ENCODE measurements around the gene PAFAH1B2.
"Not testable (repeated sequence)": the region's sequence is repeated elsewhere in the genome, so short reads cannot be mapped to it uniquely, and the experiment has no call there.

The PAFAH1B2 gene

GRCh38 chr11:117143871-117144476, at the start of gene PAFAH1B2:
Gene PAFAH1B2, plus strand, starts transcription at chr11:117144287. Its CDS starts 8,161 bp downstream, at chr11:117152448.
- peak; percentile 88 to 89 for DNase-seq (ENCODE audit: low read depth in 2 of 2)

GRCh38 chr11:117094776-117095175, 49.3 kb upstream of the PAFAH1B2 start:
- no peak for DNase-seq (ENCODE audit: low read depth in 2 of 2)

- DNase-seq (ENCODE audit: low read depth in 2 of 2) = no peak
Observed at GRCh38 chr11:117095284-117096161, 48.6 kb upstream of the PAFAH1B2 start.

GRCh38 chr11:117096201-117096991, 47.7 kb upstream of the PAFAH1B2 start:
- DNase-seq (ENCODE audit: low read depth in 2 of 2) = peak in 1 of 2 donors; percentile 11

GRCh38 chr11:117097014-117097388, 47.1 kb upstream of the PAFAH1B2 start:
- DNase-seq (ENCODE audit: low read depth in 2 of 2) = no peak

GRCh38 chr11:117097389-117098268, 46.5 kb upstream of the PAFAH1B2 start:
- DNase-seq (ENCODE audit: low read depth in 2 of 2) = no peak

GRCh38 chr11:117098269-117099232, 45.5 kb upstream of the PAFAH1B2 start, which contains the start of gene SIK3:
Gene SIK3, minus strand, starts transcription at chr11:117098428. Its CDS starts 13 bp downstream, at chr11:117098415.
- peak; percentile 78 to 96 for DNase-seq (ENCODE audit: low read depth in 2 of 2)

GRCh38 chr11:117099696-117100095, 44.4 kb upstream of the PAFAH1B2 start:
- DNase-seq (ENCODE audit: low read depth in 2 of 2) = no peak

GRCh38 chr11:117100556-117100955, 43.5 kb upstream of the PAFAH1B2 start:
- DNase-seq (ENCODE audit: low read depth in 2 of 2) = no peak

GRCh38 chr11:117107701-117108590, 36.1 kb upstream of the PAFAH1B2 start:
- no peak for DNase-seq (ENCODE audit: low read depth in 2 of 2)

GRCh38 chr11:117110294-117110950, 33.7 kb upstream of the PAFAH1B2 start:
- no peak for DNase-seq (ENCODE audit: low read depth in 2 of 2)

GRCh38 chr11:117112497-117112896, 31.6 kb upstream of the PAFAH1B2 start:
- not testable (repeated sequence) for DNase-seq (ENCODE audit: low read depth in 2 of 2)

GRCh38 chr11:117112939-117113338, 31.1 kb upstream of the PAFAH1B2 start:
- not testable (repeated sequence) for DNase-seq (ENCODE audit: low read depth in 2 of 2)

- DNase-seq (ENCODE audit: low read depth in 2 of 2) = no peak
Observed at GRCh38 chr11:117117681-117118080, 26.4 kb upstream of the PAFAH1B2 start.

GRCh38 chr11:117121176-117121575, 22.9 kb upstream of the PAFAH1B2 start:
- no peak for DNase-seq (ENCODE audit: low read depth in 2 of 2)

- DNase-seq (ENCODE audit: low read depth in 2 of 2) = no peak
Observed at GRCh38 chr11:117122556-117122955, 21.5 kb upstream of the PAFAH1B2 start.

GRCh38 chr11:117126223-117126965, 17.7 kb upstream of the PAFAH1B2 start:
- DNase-seq (ENCODE audit: low read depth in 2 of 2) = no peak
